C4-2B (cell line): ENCODE results near the gene BRD4.

ENCODE experiments used
- ZFX ChIP-seq: fragments of 450-650 bp; IDR thresholded peaks from 2 replicates; pipeline ENCODE4 v1.6.1; 2017
- TF ChIP-seq, protein P1 (sequence below): fragments of 450-650 bp; conservative IDR thresholded peaks from 2 replicates; pipeline ENCODE4 v1.5.1; 2017; ENCODE audit warnings: mild to moderate bottlenecking

DNA sequence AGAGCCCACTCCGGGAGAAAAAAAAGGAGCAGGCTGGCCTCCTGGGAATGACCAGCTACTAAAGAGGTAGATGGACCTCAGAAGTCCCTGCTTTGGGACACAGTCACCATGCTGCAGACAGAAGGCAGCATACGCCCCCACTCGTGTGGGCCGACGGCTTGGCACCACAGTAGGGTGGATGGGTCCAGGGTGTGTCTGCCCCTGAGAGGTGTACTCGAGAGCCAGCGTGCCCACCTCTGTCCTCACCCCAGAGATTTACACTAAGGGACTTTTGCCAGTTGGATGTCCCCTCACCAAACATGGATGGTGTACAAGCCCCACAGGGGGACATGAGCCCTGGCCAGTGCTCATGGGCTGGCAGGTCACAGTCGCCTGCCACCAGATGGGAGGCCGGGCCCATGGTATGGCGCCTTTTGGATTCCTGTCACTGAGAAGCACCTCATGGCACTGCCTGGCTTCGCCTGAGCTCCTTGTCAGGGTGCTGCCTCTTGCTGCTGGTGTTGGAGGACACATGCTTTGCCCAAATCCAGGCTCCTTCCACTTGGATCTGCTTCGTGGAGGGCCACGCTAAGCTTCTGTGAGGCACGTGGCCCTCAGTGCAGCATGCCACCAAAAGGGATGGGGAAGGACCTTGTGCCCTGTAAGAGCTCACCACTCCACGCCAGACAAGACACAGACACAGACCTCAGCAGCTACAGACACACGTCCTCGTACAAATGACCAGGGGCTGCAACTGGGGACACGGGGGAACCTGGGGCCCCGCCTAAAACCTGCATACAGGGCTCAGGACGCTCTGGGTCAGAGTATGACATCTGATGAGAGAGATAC, 86.8 kb downstream of the BRD4 start:
- TF ChIP-seq, protein P1, sequence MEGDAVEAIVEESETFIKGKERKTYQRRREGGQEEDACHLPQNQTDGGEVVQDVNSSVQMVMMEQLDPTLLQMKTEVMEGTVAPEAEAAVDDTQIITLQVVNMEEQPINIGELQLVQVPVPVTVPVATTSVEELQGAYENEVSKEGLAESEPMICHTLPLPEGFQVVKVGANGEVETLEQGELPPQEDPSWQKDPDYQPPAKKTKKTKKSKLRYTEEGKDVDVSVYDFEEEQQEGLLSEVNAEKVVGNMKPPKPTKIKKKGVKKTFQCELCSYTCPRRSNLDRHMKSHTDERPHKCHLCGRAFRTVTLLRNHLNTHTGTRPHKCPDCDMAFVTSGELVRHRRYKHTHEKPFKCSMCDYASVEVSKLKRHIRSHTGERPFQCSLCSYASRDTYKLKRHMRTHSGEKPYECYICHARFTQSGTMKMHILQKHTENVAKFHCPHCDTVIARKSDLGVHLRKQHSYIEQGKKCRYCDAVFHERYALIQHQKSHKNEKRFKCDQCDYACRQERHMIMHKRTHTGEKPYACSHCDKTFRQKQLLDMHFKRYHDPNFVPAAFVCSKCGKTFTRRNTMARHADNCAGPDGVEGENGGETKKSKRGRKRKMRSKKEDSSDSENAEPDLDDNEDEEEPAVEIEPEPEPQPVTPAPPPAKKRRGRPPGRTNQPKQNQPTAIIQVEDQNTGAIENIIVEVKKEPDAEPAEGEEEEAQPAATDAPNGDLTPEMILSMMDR = no peak
- no peak for TF ChIP-seq ZFX
